ENCODE data around the gene COL1A2.

COL1A2 gene

GRCh38 chr7:94439893-94440381 lies 45.2 kb downstream of the COL1A2 start:
- DNase-seq, result no peak

- no peak for DNase-seq
These were observed 45.9 kb downstream of the COL1A2 start for GRCh38 chr7:94440451-94441039.

GRCh38 chr7:94441138-94441537 lies 46.4 kb downstream of the COL1A2 start:
- no peak for DNase-seq

GRCh38 chr7:94442639-94443038 lies 47.9 kb downstream of the COL1A2 start:
- no peak for DNase-seq

- DNase-seq, result no peak
These were observed 50.1 kb downstream of the COL1A2 start for GRCh38 chr7:94444813-94445212.

- no peak for DNase-seq
These were observed 51.0 kb downstream of the COL1A2 start for GRCh38 chr7:94445696-94446194.

GRCh38 chr7:94446308-94446707 lies 51.6 kb downstream of the COL1A2 start:
- DNase-seq, result no peak

GRCh38 chr7:94449151-94449725 lies 54.5 kb downstream of the COL1A2 start:
- no peak for DNase-seq

- DNase-seq, result no peak
These were observed 55.5 kb downstream of the COL1A2 start for GRCh38 chr7:94450044-94450697.

GRCh38 chr7:94451187-94451586 lies 56.5 kb downstream of the COL1A2 start:
- DNase-seq, result no peak

GRCh38 chr7:94452239-94452638 lies 57.5 kb downstream of the COL1A2 start:
- no peak for DNase-seq

- DNase-seq, result no peak
These were observed 59.2 kb downstream of the COL1A2 start for GRCh38 chr7:94453898-94454297.

GRCh38 chr7:94458041-94458440 lies 63.3 kb downstream of the COL1A2 start:
- no peak for DNase-seq

- no peak for DNase-seq
These were observed 71.8 kb downstream of the COL1A2 start for GRCh38 chr7:94466516-94466915.

- DNase-seq, result no peak
These were observed 76.9 kb downstream of the COL1A2 start for GRCh38 chr7:94471604-94472003.

- DNase-seq, result no peak
These were observed 77.9 kb downstream of the COL1A2 start for GRCh38 chr7:94472608-94473007.

GRCh38 chr7:94476251-94476840 lies 81.7 kb downstream of the COL1A2 start:
- DNase-seq, result no peak

GRCh38 chr7:94477878-94478277 lies 83.2 kb downstream of the COL1A2 start:
- DNase-seq, result no peak

GRCh38 chr7:94478648-94479214 lies 84.0 kb downstream of the COL1A2 start:
- no peak for DNase-seq
